DOHH2 (cell line): ENCODE results near the gene MYO5A.

Experiments used
- EZH2phosphoT487 ChIP-seq: fragments of 200-600 bp; sonication (generic); IDR thresholded peaks from 2 replicates; pipeline ENCODE4 v1.6.1; 2017; ENCODE audit warnings: borderline replicate concordance, mild to moderate bottlenecking, antibody characterized with exemption, low read length, moderate library complexity, mixed read lengths
- TF ChIP-seq, protein P1 (sequence below): fragments of 200-600 bp; sonication (generic); IDR thresholded peaks from one replicate; pipeline ENCODE4 v1.5.1; 2014; ENCODE audit warnings: antibody characterized with exemption, mild to moderate bottlenecking, low read depth, low read length; ENCODE audit not compliant: poor library complexity, severe bottlenecking

DNA sequence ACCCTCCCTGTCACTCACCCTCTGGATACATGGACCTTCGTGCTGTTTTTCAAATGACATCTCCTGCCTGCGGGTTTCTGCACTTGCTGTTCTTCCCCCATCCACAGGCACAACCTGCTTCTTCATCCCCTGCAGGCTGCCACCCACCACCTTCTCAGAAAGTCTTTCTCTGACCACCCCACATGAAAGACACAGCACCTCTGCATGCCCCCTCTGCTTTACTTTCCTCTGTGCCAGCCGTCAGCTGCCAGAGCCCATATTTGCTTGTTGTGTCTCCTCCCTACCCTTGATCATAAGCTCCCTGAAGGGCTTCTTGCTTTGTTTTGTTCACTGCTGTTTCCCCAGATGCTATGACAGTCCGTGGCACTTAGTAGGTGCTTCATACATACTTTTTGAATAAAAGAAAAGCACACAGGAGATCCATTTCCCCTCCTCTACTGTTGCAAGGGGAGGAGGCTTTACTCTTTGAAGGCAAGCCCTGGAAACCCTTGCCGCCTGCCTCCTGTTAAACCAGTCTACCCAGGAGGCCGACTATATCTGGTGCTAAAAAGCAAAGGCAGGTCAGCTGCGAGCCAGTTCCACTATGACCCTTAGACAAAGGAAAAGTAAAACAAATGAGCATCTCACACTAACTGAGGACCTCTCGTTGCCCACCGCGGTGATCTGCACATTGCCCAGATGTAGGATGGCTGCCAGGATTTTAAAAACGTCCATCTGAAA is 265.0 kb downstream of the MYO5A start:
- TF ChIP-seq, protein P1, sequence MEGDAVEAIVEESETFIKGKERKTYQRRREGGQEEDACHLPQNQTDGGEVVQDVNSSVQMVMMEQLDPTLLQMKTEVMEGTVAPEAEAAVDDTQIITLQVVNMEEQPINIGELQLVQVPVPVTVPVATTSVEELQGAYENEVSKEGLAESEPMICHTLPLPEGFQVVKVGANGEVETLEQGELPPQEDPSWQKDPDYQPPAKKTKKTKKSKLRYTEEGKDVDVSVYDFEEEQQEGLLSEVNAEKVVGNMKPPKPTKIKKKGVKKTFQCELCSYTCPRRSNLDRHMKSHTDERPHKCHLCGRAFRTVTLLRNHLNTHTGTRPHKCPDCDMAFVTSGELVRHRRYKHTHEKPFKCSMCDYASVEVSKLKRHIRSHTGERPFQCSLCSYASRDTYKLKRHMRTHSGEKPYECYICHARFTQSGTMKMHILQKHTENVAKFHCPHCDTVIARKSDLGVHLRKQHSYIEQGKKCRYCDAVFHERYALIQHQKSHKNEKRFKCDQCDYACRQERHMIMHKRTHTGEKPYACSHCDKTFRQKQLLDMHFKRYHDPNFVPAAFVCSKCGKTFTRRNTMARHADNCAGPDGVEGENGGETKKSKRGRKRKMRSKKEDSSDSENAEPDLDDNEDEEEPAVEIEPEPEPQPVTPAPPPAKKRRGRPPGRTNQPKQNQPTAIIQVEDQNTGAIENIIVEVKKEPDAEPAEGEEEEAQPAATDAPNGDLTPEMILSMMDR: no peak
- no peak for TF ChIP-seq EZH2phosphoT487
